ENCODE data around the gene SPTBN4.

SPTBN4 gene

GRCh38 chr19:40552848-40553247 lies 86.0 kb downstream of the SPTBN4 start:
- CTCF ChIA-PET = interaction anchor here (0.6 to 14.7 kb wide), 11 partner anchors 9 to 149 kb away, joined by 3 to 140 read pairs (median 7); partner anchors contain the start of gene BLVRB
- no peak overlapping the region for H3K27ac ChIP-seq (ENCODE audit: extremely low read depth, low read depth, low read length)
- H3K4me1 ChIP-seq (ENCODE audit: control insufficient read depth, insufficient read depth, low read length) = peaks cover 9% of the 10 kb centered on the region
- no peaks in the 10 kb centered on the region; a peak in 1 of 3 replicates for H3K36me3 ChIP-seq (ENCODE audit: control insufficient read depth in 2 of 2, insufficient read depth in 1 of 2, low read length in 2 of 2)
- POLR2A ChIA-PET = interaction anchor here (1.2 kb wide), 1 partner anchor 18 kb away, joined by 3 read pairs; no protein-coding TSS in a partner anchor
- TF ChIP-seq SALL2 (tag by site-specific recombination; IDR thresholded peaks at IDR 0.05; ENCODE audit: borderline replicate concordance) (no peak), ZNF768 (tag by site-specific recombination; IDR thresholded peaks at IDR 0.05) (peak; percentile 89; the same call in 1 of the 2 replicates), ZNF580 (tag by site-specific recombination; IDR thresholded peaks at IDR 0.05) (peak; percentile 51; the same call in 1 of the 2 replicates)
- peaks cover under 1% of the 10 kb centered on the region; the same call in 1 of the 2 replicates for H3K9me3 ChIP-seq (ENCODE audit: control insufficient read depth, insufficient read depth, low read depth, low read length)
- H3K4me3 ChIP-seq (ENCODE audit: low read depth, low read length) = no peak overlapping the region

GRCh38 chr19:40553885-40554857 lies 87.4 kb downstream of the SPTBN4 start:
- H3K36me3 ChIP-seq (ENCODE audit: control insufficient read depth in 2 of 2, insufficient read depth in 1 of 2, low read length in 2 of 2) = no peaks in the 10 kb centered on the region; a peak in 1 of 3 replicates
- CTCF ChIA-PET = interaction anchor here (0.6 to 14.7 kb wide), 10 partner anchors 14 to 249 kb away, joined by 3 to 140 read pairs (median 8); partner anchors contain the start of gene BLVRB
- H3K4me3 ChIP-seq (ENCODE audit: low read depth, low read length) = no peak overlapping the region
- peaks cover 7% of the 10 kb centered on the region for H3K4me1 ChIP-seq (ENCODE audit: control insufficient read depth, insufficient read depth, low read length)
- no peak for TF ChIP-seq ZNF184 (tag by site-specific recombination; IDR thresholded peaks at IDR 0.05)
- no peak for TF ChIP-seq ZNF302 (tag by site-specific recombination; IDR thresholded peaks at IDR 0.05; ENCODE audit: low read depth)
- no peak for TF ChIP-seq REPIN1 (tag by site-specific recombination; IDR thresholded peaks at IDR 0.05; ENCODE audit: low read depth)
- no peak for TF ChIP-seq PRDM10 (tag by site-specific recombination; IDR thresholded peaks at IDR 0.05)
- TF ChIP-seq ZNF48 (tag by site-specific recombination; IDR thresholded peaks at IDR 0.05) = no peak
- TF ChIP-seq ZNF146 (tag by site-specific recombination; IDR thresholded peaks at IDR 0.05) = no peak
- TF ChIP-seq ZBTB6 (tag by site-specific recombination; IDR thresholded peaks at IDR 0.05) = peak; percentile 62; the same call in 1 of the 2 replicates
- peak; percentile 88 for TF ChIP-seq ZFHX2 (tag by site-specific recombination; conservative IDR thresholded peaks at IDR 0.05)
- TF ChIP-seq BCL11B (tag by site-specific recombination; IDR thresholded peaks at IDR 0.05; ENCODE audit: low read depth) = no peak
- TF ChIP-seq ZNF155 (tag by site-specific recombination; IDR thresholded peaks at IDR 0.05) = no peak
- TF ChIP-seq ZNF521 (tag by site-specific recombination; IDR thresholded peaks at IDR 0.05) = no peak
- TF ChIP-seq EGR2 (tag by site-specific recombination; IDR thresholded peaks at IDR 0.05; ENCODE audit: low read depth) = peak; percentile 84
- TF ChIP-seq ZNF513 (tag by site-specific recombination; IDR thresholded peaks at IDR 0.05) = no peak
- no peak for TF ChIP-seq SALL2 (tag by site-specific recombination; IDR thresholded peaks at IDR 0.05; ENCODE audit: borderline replicate concordance)
- TF ChIP-seq ZNF292 (tag by site-specific recombination; IDR thresholded peaks at IDR 0.05; ENCODE audit: borderline replicate concordance, low read depth) = no peak
- TF ChIP-seq ZNF23 (tag by site-specific recombination; IDR thresholded peaks at IDR 0.05; ENCODE audit: borderline replicate concordance) = no peak
- no peaks in the 10 kb centered on the region; the same call in 1 of the 2 replicates for H3K9me3 ChIP-seq (ENCODE audit: control insufficient read depth, insufficient read depth, low read depth, low read length)
- POLR2A ChIA-PET = interaction anchor here (1.2 to 1.3 kb wide), 2 partner anchors 17 to 69 kb away, joined by 3 read pairs; no protein-coding TSS in a partner anchor
- H3K27ac ChIP-seq (ENCODE audit: extremely low read depth, low read depth, low read length) = no peak overlapping the region

Data from HEK293 (cell line).